HG03571 (cell line): ENCODE results near the gene ANKRD55.
"Not testable (repeated sequence)": the region's sequence is repeated elsewhere in the genome, so short reads cannot be mapped to it uniquely, and the experiment has no call there.

Source experiments
- ATAC-seq: cut with Tn5 transposase; IDR thresholded peaks from one replicate; pipeline ENCODE4 v1.9.1; 2021; ENCODE audit not compliant: unreplicated experiment

Gene ANKRD55

GRCh38 chr5:56233230-56233629 is at the start of gene ANKRD55:
Gene ANKRD55 (minus strand): TSS chr5:56233330. CDS start chr5:56232913, 417 bp downstream.
- ATAC-seq, result no peak

GRCh38 chr5:56282216-56282615 is 49.1 kb upstream of the ANKRD55 start:
- ATAC-seq, result no peak

GRCh38 chr5:56281489-56282165 is 48.5 kb upstream of the ANKRD55 start:
- no peak for ATAC-seq

- no peak for ATAC-seq
Measured at GRCh38 chr5:56279979-56280378, 46.8 kb upstream of the ANKRD55 start.

GRCh38 chr5:56279291-56279690 is 46.2 kb upstream of the ANKRD55 start:
- ATAC-seq, result no peak

- no peak for ATAC-seq
Measured at GRCh38 chr5:56278335-56278753, 45.2 kb upstream of the ANKRD55 start.

GRCh38 chr5:56277573-56277972 is 44.4 kb upstream of the ANKRD55 start:
- ATAC-seq, result no peak

GRCh38 chr5:56273376-56273955 is 40.3 kb upstream of the ANKRD55 start:
- ATAC-seq, result no peak

GRCh38 chr5:56272765-56273164 is 39.6 kb upstream of the ANKRD55 start:
- no peak for ATAC-seq

- peak; percentile 86 for ATAC-seq
Measured at GRCh38 chr5:56270568-56271392, 37.6 kb upstream of the ANKRD55 start.

- peak; percentile 24 for ATAC-seq
Measured at GRCh38 chr5:56270058-56270457, 36.9 kb upstream of the ANKRD55 start.

GRCh38 chr5:56269216-56269927 is 36.2 kb upstream of the ANKRD55 start:
- ATAC-seq, result no peak

- ATAC-seq, result not testable (repeated sequence)
Measured at GRCh38 chr5:56268707-56269106, 35.6 kb upstream of the ANKRD55 start.

GRCh38 chr5:56267856-56268255 is 34.7 kb upstream of the ANKRD55 start:
- ATAC-seq, result no peak

GRCh38 chr5:56264417-56265025 is 31.4 kb upstream of the ANKRD55 start:
- ATAC-seq, result no peak

- ATAC-seq, result no peak
Measured at GRCh38 chr5:56262279-56262678, 29.1 kb upstream of the ANKRD55 start.

- ATAC-seq, result no peak
Measured at GRCh38 chr5:56259002-56259511, 25.9 kb upstream of the ANKRD55 start.

GRCh38 chr5:56257763-56258529 is 24.8 kb upstream of the ANKRD55 start:
- not testable (repeated sequence) for ATAC-seq

GRCh38 chr5:56257010-56257409 is 23.9 kb upstream of the ANKRD55 start:
- ATAC-seq, result no peak

- no peak for ATAC-seq
Measured at GRCh38 chr5:56255502-56255901, 22.4 kb upstream of the ANKRD55 start.
